Heart left ventricle (tissue), 13 donors: ENCODE data around the gene ETNK2.

ENCODE experiments used
- CTCF ChIP-seq, 12 donors: fragments of 200-600 bp; sonication (generic) in 4 of 12; IDR thresholded peaks; one replicate each; pipeline versions ENCODE4 v1.5.0 to v1.8.0; 2018 to 2022; ENCODE audit warnings: antibody characterized with exemption in 12 of 12, mild to moderate bottlenecking in 5 of 12
- POLR2A ChIP-seq, 2 donors: fragments of 450-650 bp; IDR thresholded peaks; one replicate each; pipeline ENCODE4 v1.6.1; 2017; ENCODE audit warnings: antibody characterized with exemption in 2 of 2, mild to moderate bottlenecking in 2 of 2, moderate library complexity in 2 of 2
- donor health status: ischemic (EF 13 %, LVEDD 7.1; RV severe dilation, severe dysfunction).
- donor health status: DM: no; HTN: yes; CAD: no.
- donor health status: DM: no; HTN: no; CAD: no.
- donor health status: ischemic (EF 25% LVEDD 6.9; RV normal size, moderate dysfunction).
- donor health status: ischemic (EF 25% LVEDD 5.7; RV mildly dilated, moderate dysfunction).
- donor health status: ischemic (EF 35%, LVEDD 5.7; RV mildly dilated, moderate dysfunction).
- donor health status: nonischemic (EF 11% LVEDD 7.7; RV severe dilation, severe dysfunction).
- donor health status: DM: yes; HTN: yes; CAD: no.
- donor health status: PGD.
- donor health status: ischemic (EF 29% LVEDD 5.4; RV normal size, mild dysfunction).
- donor health status: nonischemic (EF 23%, LVEDD 6.1; RV moderate dilation, normal function).

GRCh38 chr1:204196068-204196795 lies 44.4 kb upstream of the ETNK2 start, which contains the start of gene KISS1:
- TF ChIP-seq CTCF (IDR thresholded peaks at IDR 0.05) = no peak
- no peak for TF ChIP-seq POLR2A (IDR thresholded peaks at IDR 0.05)
